ENCODE measurements around the gene ABI1. TPM values are rescaled to one million over a fixed set of nuclear protein-coding genes. Genes with fewer than 3 reads are reported as not detected.
"Not testable (repeated sequence)": the region's sequence is repeated elsewhere in the genome, so short reads cannot be mapped to it uniquely, and the experiment has no call there.

The ABI1 gene
- total RNA-seq, 1 donor from 2014 or later: 69.2 TPM

DNA sequence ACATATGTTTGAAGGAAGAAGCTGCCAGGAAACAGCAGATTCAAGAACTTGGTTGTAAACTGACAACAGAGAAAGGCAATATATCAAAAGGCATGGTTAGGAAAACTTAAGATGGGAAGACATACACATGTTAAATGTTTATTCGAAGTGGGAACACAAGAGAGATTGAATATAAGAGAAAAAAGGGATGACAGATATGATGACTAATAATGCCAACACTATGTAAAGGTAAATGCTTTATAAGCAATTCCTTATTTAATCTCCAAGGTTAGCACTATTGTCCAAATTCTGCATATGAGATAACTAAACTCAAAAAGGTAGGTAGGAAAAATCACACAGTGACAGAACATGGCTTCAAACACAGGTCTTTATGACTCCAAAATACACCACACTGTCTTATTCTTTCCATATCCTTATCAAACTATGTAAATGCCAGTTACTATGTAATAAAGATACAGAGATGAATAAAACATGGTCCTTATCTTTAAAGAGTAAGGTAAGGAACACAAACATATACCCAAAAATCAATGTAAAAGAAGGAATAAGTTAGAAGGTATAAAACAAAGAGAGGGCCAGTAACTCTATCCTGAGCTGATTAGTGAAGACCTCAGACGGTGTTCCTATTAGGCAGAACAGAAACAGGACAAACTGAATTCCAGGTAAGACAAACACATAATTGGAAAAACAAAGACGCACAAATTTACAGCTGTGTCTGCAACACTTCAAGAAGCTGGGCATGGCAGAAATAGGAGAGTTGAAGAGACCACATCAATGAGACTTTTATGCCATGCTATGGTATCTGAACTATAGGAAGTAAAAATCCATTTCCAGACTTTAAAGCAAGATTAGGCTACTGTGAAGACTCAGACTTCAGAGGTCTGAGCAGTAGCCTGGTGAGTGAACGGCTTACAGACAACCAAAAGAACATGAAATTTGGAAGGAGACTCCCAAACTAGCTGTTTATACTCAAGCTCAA lies 56.1 kb downstream of the ABI1 start:
- no peak for DNase-seq (ENCODE audit: low spot score)

DNA sequence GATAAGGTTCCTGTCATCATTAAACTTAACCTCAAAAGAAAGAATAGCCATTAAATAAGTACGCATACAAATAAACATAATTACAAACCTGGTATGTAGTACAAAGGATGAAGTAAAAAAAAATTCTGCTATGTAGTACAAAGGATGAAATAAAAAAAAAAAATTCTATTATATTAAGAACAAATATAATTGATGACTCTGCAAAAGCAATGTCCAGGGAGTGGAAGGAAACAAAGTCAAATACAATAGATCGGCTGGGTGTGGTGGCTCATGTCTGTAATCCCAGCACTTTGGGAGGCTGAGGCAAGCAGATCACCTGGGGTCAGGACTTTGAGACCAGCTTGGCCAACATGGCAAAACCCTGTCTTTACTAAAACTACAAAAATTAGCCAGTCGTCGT lies 56.9 kb downstream of the ABI1 start:
- DNase-seq (ENCODE audit: low spot score): no peak

DNA sequence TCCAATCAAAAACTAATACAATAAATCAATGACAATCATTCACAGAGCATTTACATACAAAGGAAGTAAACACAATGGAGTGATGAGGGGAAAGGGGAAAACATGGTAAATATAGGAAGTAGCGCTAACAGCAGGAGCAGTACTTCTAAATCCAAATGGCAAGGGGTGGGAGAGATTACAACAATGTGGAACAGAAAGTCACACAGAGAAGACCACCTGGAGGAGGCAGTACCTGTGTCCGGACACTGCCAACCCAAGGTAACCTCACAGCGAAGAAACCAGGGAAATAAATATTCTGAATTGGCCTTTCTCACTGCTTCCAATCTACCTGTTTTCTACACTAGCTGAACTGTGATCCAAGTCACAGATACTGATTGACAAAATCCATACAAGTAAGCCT lies 58.2 kb downstream of the ABI1 start:
- DNase-seq (ENCODE audit: low spot score): no peak

DNA sequence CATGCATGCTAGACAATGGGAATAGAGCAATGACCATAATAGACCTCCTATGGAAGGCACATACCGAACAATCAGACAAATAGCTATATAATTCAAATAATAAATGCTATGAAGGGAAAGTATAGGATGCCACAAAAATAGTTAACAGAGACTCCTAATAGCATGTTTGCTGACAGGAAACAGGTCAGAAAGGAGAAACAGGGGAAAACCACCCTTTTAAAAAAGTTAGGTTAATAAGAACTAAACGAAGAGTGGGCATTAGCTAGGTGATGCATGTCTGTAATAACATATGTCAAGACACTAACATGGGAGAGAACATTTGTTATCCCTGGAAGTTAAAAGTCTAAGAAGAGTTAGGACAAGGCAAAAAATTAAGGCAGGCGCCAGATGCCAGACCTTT lies 58.9 kb downstream of the ABI1 start:
- no peak for DNase-seq (ENCODE audit: low spot score)

DNA sequence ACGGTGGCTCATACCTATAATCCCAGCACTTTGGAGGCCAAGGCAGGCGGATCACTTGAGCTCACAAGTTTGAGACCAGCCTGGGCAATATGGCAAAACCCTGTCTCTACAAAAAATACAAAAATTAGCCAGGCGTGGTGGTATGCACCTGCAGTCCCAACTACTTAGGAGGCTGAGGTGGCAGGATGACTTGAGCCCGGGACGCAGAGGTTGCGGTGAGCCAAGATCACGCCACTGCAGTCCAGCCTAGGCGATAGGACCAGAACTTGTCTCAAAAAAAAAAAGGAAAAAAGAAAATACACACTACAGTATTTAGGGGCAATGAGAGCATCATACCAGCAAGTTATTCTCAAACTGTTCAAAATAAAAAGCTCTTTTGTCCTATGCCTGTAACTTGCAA lies 59.5 kb downstream of the ABI1 start:
- no peak for DNase-seq (ENCODE audit: low spot score)

DNA sequence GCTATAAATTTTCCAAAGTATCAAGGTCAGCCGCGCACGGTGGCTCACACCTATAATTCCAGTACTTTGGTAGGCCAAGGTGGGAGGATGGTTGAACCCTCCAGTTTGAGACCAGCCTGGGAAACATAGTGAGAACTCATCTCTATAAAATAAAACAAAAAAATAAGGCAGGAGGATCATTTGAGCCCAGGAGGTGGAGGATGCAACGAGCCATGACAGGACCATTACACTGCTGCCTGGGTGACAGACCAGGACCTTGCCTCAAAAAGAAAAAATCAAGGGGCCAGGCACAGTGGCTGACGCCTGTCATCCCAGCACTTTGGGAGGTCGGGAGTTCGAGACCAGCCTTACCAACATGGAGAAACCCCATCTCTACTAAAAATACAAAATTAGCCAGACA lies 60.3 kb downstream of the ABI1 start:
- DNase-seq (ENCODE audit: low spot score): no peak

DNA sequence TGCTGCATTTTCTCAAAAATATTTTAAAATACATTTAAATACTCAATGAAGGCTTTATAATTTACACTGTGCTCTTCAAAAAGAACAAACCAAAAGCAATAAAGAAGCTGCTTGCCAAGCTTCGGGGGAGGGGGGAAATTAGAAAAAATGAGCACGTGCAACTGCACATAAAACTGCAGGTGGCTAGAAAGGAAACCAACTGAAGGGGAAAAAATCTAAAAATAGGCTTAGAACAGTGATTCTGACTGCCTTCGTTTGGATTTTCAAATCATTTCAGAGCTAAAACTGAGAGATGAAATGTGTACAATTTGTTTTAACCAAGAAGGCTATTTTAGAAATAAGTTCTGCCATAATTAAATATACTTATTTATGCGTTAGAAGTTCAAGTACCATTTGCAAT lies 61.4 kb downstream of the ABI1 start:
- DNase-seq (ENCODE audit: low spot score): no peak

DNA sequence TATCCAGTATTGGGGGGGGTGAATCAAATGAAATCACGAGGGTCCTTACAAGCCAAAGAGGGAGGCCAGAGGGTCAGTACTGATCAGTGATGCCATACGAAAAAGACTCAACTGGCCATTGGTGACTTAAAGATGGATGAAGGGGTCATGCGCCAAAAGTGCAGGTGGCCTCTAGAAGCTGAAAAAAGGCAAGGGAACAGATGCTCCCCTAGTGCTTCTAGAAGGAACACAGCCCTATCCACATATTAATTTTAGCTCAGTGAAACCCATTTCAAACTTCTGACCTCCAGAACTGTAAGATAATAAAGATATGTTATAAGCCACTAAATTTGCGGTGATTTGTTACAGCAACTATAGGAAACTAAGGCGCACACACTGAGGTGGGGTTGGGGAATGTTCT lies 62.5 kb downstream of the ABI1 start:
- DNase-seq (ENCODE audit: low spot score): no peak

DNA sequence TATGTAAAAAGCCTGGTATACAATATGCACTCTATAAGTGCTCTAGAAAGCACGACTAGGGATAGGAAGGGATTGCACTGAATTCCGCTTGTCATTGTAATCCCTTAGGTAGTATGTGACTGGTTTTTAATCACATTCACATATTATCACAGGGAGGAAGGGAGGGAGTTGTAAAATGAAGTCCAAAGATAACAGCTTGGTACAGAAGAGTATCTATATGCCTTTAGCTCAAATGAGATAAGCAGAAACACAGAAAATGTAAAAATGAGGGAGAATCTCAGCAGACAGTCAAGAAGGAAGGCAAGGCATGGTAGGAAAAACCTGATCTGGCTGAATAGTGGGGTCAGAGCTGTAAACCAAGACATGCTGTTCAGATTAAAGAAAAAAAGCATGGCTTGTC lies 63.4 kb downstream of the ABI1 start:
- DNase-seq (ENCODE audit: low spot score): no peak

DNA sequence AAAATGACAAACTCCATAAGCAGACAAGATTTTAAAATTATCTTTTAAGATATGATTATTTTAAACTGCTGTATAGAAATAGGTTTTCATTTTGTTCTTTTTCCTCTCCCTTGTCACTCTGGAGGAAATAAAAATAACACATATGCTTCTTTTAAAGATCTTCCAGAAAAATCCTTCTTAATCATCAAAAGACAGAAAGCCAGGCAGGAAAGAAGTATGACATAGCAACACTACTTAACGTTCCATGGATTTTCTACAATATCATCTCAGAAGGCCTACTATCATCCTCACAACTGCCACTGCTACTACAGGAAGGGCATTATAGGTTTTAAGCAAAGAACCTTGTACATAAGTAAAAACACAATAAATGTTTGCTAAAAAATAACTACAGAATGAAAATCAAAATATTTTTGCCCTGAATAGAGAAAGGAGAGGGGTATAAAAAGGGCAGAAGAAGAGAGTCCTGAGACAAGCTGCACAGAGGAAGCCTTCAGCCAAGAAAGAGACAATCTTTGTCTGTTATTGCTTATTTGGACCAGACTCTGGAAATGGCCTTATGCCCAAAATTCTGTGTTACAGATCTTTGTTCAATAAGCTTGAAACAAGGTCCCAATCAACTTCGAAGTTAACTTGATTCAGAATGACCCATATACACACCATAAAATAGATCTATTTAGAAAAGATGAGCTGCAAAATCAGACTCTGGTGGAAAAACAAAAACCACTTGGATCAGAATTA lies 67.8 kb downstream of the ABI1 start:
- no peak for DNase-seq (ENCODE audit: low spot score)

DNA sequence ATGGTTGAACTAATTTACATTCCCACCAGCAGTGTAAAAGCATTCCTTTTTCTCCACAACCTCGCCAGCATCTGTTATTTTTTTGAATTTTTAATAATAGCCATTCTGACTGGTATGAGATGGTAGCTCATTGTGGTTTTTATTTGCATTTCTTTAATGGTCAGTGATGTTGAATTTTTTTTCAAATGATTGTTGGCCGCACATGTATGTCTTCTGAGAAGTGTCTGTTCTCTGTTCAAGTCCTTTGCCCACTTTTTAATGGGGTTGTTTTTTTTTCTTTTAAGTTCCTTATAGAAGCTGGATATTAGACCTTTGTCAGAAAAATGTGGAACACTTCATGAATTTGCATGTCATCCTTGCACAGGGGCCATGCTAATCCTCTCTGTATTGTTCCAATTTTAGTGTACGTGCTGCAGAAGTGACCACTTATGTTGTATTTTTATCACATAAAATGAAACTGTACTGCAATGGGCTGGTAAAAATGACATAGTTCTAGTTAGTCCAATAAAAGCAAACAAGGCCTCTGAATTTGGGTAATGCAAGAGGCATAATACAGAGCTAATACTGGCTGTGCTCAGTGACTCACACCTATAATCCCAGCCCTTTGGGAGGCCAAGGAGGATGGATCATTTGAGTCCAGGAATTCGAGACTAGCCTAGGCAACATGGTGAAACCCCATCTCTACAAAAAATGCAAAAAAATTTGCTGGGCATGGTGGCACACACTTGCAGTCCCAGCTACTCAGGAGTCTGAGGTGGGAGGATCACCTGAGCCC lies 70.3 kb downstream of the ABI1 start:
- no peak for DNase-seq (ENCODE audit: low spot score)

DNA sequence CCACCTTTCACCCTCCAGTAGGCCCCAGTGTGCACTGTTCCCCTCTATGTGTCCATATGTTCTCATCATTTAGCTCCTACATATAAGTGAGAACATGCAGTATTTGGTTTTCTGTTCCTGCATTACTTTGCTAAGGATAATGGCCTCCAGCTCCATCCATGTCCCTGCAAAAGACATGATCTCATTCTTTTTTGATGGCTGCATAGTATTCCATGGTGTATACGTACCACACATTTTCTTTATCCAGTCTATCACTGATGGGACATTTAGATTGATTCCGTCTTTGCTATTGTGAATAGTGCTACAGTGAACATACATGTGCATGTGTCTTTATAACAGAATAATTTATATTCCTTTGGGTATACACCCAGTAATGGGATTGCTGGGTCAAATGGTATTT lies 71.0 kb downstream of the ABI1 start:
- DNase-seq (ENCODE audit: low spot score): not testable (repeated sequence)

DNA sequence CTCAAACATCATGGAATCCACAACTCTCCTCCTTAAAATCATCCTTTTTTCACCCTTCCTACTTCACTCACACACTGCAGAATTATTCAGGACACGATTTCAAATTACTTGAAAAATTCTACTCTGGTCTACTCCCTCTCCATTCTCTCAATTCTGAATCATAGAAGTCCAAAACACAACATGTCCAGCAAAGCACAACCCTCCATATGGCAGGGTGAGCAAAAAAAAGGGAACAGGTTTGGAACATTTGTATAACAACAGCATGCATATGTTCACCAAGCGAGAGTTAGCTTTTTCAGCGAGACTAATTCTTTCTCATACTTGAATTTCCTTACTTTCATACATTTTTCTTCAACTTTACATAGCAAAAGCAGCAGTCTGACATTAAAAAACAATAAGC lies 73.4 kb downstream of the ABI1 start:
- DNase-seq (ENCODE audit: low spot score): no peak

DNA sequence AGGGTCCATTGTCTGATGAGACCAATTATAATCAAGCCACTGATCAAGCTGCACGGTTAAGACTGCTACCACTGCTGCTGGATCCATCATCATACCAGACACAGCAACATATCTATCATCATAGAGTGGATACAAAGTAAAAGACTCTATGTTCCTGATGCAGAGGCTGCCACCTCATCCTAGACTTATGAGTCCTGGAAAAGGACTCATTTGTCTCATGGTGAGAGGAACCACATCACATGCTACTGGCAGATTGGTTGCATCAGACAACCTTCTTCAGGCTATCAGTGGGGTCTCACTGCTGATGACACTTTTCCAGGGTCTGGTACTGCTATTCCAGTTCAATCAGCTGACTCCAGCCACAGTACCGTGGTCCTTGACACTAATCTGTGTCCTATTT lies 79.0 kb downstream of the ABI1 start:
- DNase-seq (ENCODE audit: low spot score): no peak

DNA sequence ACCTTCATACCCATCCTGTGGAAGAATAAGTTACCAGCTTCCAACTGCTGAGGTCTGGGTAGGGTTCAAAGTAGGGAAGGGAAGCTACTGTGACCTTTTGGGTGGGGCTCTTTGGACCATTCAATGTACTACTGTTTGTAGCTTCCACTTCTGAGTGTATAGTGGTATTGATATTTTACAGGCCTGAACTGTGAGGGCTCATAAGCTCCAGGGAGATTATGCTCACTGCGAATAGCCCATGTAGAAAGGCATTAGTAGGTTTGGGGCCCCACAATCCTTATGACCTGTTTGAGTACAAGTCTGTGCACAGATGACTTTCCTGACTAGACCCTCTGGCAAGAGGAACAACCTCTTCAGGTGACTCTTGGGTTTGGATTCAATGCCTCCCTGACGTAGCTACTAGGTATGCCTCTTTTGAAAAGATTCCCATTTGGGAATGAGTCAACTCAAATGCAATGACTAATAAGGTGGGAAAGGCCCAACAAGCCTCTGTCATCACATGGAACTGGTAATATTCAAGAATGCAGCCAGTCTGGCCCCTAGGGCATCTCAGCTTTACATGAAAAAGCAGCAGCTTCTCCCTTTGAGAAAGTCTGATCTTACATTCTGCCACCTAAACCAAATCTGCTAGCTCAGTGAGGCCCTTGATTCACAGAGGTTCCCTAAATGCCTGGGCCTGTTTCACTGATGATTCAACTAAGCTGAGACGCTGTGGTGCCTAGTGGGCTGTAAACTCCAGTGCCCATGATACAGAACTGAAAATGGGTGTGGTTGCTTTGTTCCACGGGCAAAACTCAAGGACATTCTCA lies 79.8 kb downstream of the ABI1 start:
- no peak for DNase-seq (ENCODE audit: low spot score)

DNA sequence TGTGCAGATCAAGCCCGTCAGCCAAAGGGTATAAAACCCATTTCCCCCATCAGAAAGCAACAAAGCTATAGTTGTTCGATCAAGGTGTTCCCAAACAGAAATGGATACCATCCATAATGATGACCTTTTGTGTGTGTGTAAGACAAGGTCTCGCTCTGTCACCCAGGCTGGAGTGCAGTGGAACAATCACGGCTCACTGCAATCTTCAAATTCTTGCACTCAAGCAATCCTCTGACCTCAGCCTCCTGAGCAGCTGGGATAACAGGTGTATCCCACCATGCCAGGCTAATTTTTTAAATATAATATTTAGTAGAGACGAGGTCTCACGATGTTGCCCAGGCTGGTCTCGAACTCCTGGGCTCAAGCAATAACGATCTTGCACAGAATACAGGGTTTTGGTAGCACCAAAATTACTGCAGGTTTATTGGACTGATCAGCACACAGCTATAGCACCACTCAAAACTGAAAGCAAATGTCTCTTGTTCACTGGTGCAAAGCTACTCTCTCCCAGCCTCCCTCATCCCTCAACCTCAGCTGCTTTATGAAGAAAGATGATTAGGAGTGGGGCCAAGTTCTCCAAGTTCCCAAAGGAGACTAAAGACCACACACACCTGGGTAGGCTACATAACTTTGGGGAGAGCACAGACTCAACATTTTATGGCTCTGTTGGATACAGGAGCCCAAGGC lies 80.5 kb downstream of the ABI1 start:
- no peak for DNase-seq (ENCODE audit: low spot score)

DNA sequence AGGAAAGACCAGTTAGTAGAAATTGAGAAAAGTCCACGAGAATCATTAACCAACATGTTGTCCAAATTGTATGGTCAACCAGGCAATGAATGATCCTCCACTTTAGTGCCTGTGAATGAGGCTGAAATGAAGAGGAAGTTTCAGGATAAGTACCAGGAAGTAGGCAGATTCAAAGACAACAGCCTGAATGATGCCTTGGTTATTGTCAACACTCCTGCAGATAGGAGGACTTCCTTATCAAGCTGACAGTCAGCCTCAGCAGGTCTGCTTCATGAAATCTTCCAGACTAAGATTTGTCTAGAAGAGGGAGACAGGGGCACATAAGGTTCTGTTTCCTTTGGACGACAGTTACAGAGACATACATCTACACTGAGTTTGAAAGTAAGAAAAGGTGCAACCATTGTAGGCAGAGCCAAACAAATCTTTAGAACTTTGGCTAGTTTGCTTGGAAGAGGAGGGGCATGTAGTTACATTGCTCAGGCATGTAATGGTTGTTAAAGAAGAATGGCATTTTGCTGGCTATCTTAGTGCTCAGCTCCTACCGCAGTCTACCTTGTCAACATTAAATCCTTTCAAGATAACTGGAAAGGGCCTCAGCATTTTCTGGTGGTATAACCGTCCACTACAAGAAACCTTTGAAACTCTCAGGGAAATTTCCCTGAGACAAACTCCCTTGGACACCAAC lies 81.4 kb downstream of the ABI1 start:
- no peak for DNase-seq (ENCODE audit: low spot score)

DNA sequence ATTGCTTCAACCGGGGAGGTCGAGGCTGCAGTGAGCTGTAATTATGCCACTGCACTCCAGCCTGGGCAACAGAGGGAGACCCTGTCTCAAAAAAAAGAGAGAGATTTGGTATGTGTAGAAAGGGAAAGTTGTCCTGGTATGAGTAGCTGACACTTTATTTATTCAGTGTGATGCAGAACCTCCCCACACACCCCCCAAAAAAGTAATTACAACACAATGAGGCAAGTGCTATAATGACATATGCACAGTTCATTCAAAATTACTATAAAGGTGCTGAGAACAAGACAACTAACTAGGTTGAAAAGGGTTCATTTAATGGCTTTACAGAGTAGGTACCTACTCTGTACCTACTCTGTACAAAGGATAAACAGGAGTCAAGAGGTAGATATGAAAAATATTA lies 83.1 kb downstream of the ABI1 start:
- DNase-seq (ENCODE audit: low spot score): no peak

DNA sequence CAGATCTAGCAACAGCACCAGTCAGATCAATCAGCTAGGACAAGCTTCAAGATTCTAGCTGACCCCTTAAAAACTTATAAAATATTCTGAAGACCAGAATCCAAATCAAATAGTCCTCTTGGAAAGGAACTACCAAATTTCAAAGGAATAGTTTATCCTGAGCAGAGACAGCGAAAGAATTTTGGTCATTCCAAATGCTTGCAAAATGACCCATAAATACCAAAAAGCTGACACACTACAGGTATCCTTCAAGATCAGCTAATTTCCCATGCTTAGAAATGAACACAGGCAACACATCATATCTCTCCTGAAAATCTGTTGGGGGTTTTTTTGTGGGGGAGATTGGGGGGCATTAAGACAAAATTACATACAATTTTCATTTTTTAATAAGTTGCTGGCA lies 84.5 kb downstream of the ABI1 start:
- DNase-seq (ENCODE audit: low spot score): no peak

DNA sequence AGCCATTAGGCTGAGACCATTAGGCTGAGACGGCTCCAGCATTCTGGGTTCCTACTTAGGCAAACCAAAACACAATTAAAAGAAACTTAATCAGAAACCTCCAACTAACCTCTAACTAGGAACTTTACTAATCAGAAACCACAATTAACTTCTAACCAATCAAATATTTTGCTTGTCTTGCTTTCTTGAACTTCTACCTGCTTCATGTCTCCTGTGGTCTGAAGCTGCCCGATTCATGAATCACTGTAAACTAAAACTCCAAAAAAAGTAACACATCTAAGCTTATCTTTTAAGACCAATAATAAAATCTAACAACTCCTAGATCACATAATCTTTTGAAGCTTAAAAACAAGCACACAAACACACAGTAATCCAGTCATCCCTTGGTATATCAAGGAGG lies 87.1 kb downstream of the ABI1 start:
- no peak for DNase-seq (ENCODE audit: low spot score)

Measured in ureter (tissue), 1 donor.